Measurements from ENCODE around the gene HS1BP3.

DNA sequence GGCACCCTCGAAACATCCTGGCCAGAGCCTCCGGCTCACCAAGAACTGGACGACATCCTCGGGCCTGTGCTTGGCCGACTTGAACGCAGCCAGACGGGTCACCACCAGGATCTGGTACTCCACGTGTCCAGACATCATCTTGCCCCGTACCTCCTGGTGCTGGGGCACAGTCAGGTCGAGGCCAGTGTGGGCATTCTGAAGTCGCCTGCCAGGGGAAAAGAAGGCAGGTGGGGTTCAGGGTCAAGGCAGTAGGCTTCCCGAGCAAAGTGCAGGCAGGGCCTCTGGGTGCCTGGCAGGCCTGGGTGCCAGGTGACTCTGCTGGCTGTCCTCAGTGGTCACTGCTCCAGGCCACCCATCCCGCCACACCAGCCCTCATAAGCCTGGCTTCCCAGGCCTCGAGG, 5.6 kb downstream of the HS1BP3 start:
- no peak for TF ChIP-seq CTCF (IDR thresholded peaks at IDR 0.05 in 4 of 5, conservative IDR thresholded peaks at IDR 0.05 in 1 of 5)
- TF ChIP-seq POLR2A (IDR thresholded peaks at IDR 0.05), result no peak

Data from gastrocnemius medialis (tissue), 4 donors.